Psoas muscle (tissue), 8 donors: ENCODE measurements around the gene OOSP2. TPM values are rescaled to one million over a fixed set of nuclear protein-coding genes. Genes with fewer than 3 reads are reported as not detected.
"Not testable (repeated sequence)": the region's sequence is repeated elsewhere in the genome, so short reads cannot be mapped to it uniquely, and the experiment has no call there.

ENCODE experiments used
- ATAC-seq, 4 donors: fragments of 200-7000 bp; cut with Tn5 transposase; one replicate each; pipeline ENCODE4 v1.9.1; 2020; ENCODE audit warnings: moderate library complexity in 3 of 4, mild to moderate bottlenecking in 2 of 4
- DNase-seq, 2 donors: peaks; one replicate each; pipeline ENCODE4 v3.0.0-alpha.2; 2020
- H3K27ac ChIP-seq: fragments of 200-600 bp; one replicate; pipeline ENCODE4 v1.8.0; 2022
- H3K27me3 ChIP-seq, 3 donors: fragments of 200-600 bp in 1 of 3; one replicate each; pipeline versions ENCODE4 v1.6.1 to v1.8.0; 2013 to 2022; ENCODE audit warnings: low read length in 2 of 3, mild to moderate bottlenecking in 2 of 3, moderate library complexity in 1 of 3; ENCODE audit not compliant: insufficient read depth in 3 of 3
- H3K36me3 ChIP-seq, 2 donors: fragments of 200-600 bp in 1 of 2; one replicate each; pipeline versions ENCODE4 v1.6.1 to v1.8.0; 2013 to 2022; ENCODE audit warnings: low read depth in 1 of 2, mild to moderate bottlenecking in 1 of 2, moderate library complexity in 1 of 2; ENCODE audit not compliant: insufficient read depth in 1 of 2
- H3K4me1 ChIP-seq: fragments of 200-600 bp; one replicate; pipeline ENCODE4 v1.8.0; 2022
- H3K4me3 ChIP-seq: fragments of 200-600 bp; one replicate; pipeline ENCODE4 v1.8.0; 2022; ENCODE audit warnings: mild to moderate bottlenecking
- H3K9me3 ChIP-seq: fragments of 200-600 bp; one replicate; pipeline ENCODE4 v1.8.0; 2022
- CTCF ChIP-seq: fragments of 200-600 bp; IDR thresholded peaks from one replicate; pipeline ENCODE4 v1.8.0; 2022; ENCODE audit warnings: antibody characterized with exemption
- WGBS, 3 donors: extraction: QIAGEN DNeasy Blood & Tissue Kit; methylation state at CpG; one replicate each; pipeline versions ENCODE4 v1.1.6 to v1.1.7; 2013; 5-methylcytosine and 5-hydroxymethylcytosine counted together
- intact Hi-C, 2 donors: fragments of 100-400 bp; cut with DNase I; formaldehyde crosslinking; loops; one replicate each; pipeline versions ENCODE4 v1.11.0 to v1.14.2; 2022
- polyA plus RNA-seq, 3 donors: library from polyadenylated mRNA; stranded (reverse); fragments of 200-250 nt; gene quantifications; one replicate each; pipeline ENCODE4 v1.2.3, GENCODE V29; 2013
- total RNA-seq, 4 donors: library from RNA; stranded (reverse); fragmentation: NEBNext Ultra II Directional in 2 of 4; extraction: Animal tissue kit (Norgen Biotek cat#: 25700) in 2 of 4; gene quantifications; one replicate each; pipeline versions ENCODE4 v1.2.1 to v1.2.4, GENCODE V29; 2021 to 2023
- donor health status: healthy with polysubstance abuse.
- donor health status: DM: no; HTN: no; CAD: no; lungs with moderate emphysema.
- donor health status: Bipolar disorder and iron deficiency.
- donor health status: healthy.
- donor health status: DM: yes; HTN: yes; CAD: no.
- donor health status: DM: no; HTN: no; CAD: no.
- donor health status: DM: no; HTN: no; CAD: no.
- donor health status: DM: yes; HTN: yes; CAD: no.

OOSP2 gene
- total and polyA plus RNA-seq, 7 donors: not detected

- Histone ChIP-seq H3K4me3 (no peak overlapping the region), H3K36me3 (no peaks in the 10 kb centered on the region), H3K27ac (no peak overlapping the region), H3K27me3 (no peaks in the 10 kb centered on the region), H3K9me3 (no peaks in the 10 kb centered on the region), H3K4me1 (no peaks in the 10 kb centered on the region)
- DNase-seq: no peak
- no peak for TF ChIP-seq CTCF
- ATAC-seq: no peak
- intact Hi-C loops: no loop called here
- 64 to 72% (median 68%) methylated on average over 3 of the region's 3 CpGs for WGBS, 3 donors
Observed at GRCh38 chr11:60029015-60029632, 11.1 kb upstream of the OOSP2 start.

GRCh38 chr11:60050422-60050821 is 10.2 kb downstream of the OOSP2 start:
- H3K4me1 ChIP-seq, H3K4me3 ChIP-seq, H3K27ac ChIP-seq, H3K9me3 ChIP-seq, intact Hi-C loops, H3K27me3 ChIP-seq, DNase-seq, H3K36me3 ChIP-seq, ATAC-seq: not testable (repeated sequence)

GRCh38 chr11:60050839-60051238 is 10.6 kb downstream of the OOSP2 start:
- H3K4me3 ChIP-seq, H3K36me3 ChIP-seq, H3K27me3 ChIP-seq, intact Hi-C loops, H3K9me3 ChIP-seq, ATAC-seq, H3K27ac ChIP-seq, H3K4me1 ChIP-seq, DNase-seq: not testable (repeated sequence)
- 45 to 73% (median 64%) methylated on average over 3 of the region's 3 CpGs for WGBS, 3 donors

- WGBS, 3 donors: 68 to 75% (median 72%) methylated on average over 8 of the region's 8 CpGs
Observed at GRCh38 chr11:60056349-60056969, 16.2 kb downstream of the OOSP2 start, which contains the start of gene MS4A3. MS4A3 (plus strand) TSS chr11:60056665; CDS start chr11:60061161, 4,496 bp downstream.

GRCh38 chr11:60059052-60059451 is 18.8 kb downstream of the OOSP2 start:
- intact Hi-C loops: no loop called here
- Histone ChIP-seq H3K9me3 (no peaks in the 10 kb centered on the region), H3K36me3 (no peaks in the 10 kb centered on the region), H3K4me1 (no peaks in the 10 kb centered on the region), H3K27me3 (no peaks in the 10 kb centered on the region), H3K4me3 (no peak overlapping the region), H3K27ac (no peak overlapping the region)
- DNase-seq (no peak), ATAC-seq (no peak)
- 81 to 82% (median 82%) methylated on average over 3 of the region's 3 CpGs for WGBS, 3 donors
- no peak for TF ChIP-seq CTCF

More at GRCh38 chr11:60056349-60056969, 16.2 kb downstream of the OOSP2 start, which contains the start of gene MS4A3:
- Histone ChIP-seq H3K27ac (no peak within 1 kb of the TSS), H3K4me3 (no peak within 1 kb of the TSS), H3K4me1 (no peaks in the 10 kb centered on the region), H3K9me3 (peaks cover 3% of the 10 kb centered on the region), H3K27me3 (no peaks in the 10 kb centered on the region), H3K36me3 (no peaks in the 10 kb centered on the region)
- no peak for TF ChIP-seq CTCF
- DNase-seq (no peak), ATAC-seq (no peak)
- intact Hi-C loops: no loop called here
